GM12872 (cell line): ENCODE measurements around the gene GRPEL2.

Experiments
- TF ChIP-seq, protein P1 (sequence below): IDR thresholded peaks from 3 replicates; pipeline ENCODE4 v1.5.1; 2011; ENCODE audit warnings: low read depth, mild to moderate bottlenecking, low read length, moderate library complexity; ENCODE audit not compliant: insufficient read depth

The GRPEL2 gene

DNA sequence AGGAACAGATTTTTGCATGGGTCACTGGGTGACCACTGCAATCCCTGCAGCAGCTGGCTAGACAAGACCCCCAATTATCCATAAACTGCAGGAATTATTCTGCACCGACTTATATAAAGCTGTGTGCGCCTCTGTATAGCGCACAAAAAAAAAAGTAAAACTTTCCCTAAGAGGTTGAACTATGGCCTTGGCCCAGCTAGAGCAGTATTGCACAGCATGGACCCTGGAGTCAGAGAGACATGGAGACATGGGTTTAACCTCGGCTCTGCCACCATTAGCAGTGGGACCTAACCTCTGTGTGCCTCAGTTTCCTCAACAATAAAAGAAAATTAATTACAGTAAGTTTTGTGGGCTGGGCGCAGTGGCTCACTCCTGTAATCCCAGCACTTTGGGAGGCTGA, 17.1 kb upstream of the GRPEL2 start:
- TF ChIP-seq, protein P1, sequence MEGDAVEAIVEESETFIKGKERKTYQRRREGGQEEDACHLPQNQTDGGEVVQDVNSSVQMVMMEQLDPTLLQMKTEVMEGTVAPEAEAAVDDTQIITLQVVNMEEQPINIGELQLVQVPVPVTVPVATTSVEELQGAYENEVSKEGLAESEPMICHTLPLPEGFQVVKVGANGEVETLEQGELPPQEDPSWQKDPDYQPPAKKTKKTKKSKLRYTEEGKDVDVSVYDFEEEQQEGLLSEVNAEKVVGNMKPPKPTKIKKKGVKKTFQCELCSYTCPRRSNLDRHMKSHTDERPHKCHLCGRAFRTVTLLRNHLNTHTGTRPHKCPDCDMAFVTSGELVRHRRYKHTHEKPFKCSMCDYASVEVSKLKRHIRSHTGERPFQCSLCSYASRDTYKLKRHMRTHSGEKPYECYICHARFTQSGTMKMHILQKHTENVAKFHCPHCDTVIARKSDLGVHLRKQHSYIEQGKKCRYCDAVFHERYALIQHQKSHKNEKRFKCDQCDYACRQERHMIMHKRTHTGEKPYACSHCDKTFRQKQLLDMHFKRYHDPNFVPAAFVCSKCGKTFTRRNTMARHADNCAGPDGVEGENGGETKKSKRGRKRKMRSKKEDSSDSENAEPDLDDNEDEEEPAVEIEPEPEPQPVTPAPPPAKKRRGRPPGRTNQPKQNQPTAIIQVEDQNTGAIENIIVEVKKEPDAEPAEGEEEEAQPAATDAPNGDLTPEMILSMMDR: no peak

DNA sequence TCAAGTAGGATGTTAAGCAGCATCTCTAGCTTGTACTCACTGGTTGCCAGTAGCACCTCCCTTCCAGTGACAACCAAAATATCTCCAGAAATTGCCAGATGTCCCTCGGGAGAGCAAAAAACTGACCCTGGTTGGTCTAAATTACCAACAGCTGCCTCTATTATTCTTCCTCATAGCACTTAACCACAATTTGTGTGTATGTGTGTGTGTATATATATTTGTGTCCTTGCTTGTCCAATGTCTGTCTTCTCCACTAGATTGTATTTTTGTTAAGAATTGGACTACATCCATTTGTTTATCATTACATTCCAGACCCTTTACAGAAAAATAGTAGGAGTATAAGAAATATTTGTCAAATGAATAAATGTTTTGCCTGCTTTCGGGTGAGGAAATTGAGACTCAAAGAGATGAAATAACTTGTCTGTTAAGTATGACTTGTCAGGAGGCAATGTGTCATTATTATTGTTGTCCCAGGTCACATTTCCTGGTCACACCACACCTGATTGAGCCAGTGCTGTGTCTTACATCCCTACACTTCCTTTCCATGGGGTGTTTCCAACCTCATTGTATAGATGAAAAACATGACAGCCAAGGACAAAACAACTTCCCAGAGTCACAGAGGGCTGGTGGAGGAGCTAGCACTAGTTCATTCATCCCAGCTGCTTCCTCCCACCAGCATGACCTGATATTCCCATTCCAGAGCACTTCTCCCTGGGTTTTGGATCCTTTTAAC, 11.4 kb upstream of the GRPEL2 start:
- TF ChIP-seq, protein P1: no peak

DNA sequence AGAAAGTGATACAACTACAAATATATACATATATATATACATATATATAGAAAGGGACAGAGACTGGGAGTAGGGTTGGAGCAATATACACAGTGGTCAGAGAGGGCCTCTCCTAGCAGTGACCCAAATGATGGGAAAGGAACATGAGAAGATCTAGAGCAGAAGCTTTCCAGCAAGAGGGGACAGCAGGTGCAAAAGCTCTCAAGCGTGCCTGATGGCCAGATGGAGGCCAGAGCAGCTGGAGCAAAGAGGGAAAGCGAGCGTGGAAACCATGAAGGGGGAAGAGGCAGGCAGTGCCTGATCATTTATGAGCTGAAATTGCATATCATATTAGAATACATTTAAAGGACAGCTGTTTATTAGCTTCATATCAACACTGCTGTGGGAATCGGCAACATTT, 7.6 kb upstream of the GRPEL2 start:
- TF ChIP-seq, protein P1: no peak

DNA sequence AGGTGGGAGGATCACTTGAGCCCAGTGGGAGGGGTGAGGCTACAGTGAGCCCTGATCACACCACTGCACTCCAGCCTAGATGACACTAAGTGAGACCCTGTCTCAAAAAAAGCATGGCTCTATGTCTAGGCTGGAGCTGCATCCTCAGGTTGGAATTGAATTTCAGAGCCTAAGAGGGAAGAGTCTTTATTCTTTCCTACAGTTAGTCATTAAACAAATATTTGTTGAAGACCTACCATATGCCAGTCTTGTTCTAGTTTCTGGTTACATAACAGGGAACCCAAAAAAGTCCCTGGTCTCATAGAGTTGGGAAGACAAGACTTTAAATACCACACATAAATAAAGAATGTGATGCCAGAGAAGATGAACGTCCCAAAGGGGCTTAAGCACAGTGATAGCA, 6.9 kb upstream of the GRPEL2 start:
- TF ChIP-seq, protein P1: no peak

DNA sequence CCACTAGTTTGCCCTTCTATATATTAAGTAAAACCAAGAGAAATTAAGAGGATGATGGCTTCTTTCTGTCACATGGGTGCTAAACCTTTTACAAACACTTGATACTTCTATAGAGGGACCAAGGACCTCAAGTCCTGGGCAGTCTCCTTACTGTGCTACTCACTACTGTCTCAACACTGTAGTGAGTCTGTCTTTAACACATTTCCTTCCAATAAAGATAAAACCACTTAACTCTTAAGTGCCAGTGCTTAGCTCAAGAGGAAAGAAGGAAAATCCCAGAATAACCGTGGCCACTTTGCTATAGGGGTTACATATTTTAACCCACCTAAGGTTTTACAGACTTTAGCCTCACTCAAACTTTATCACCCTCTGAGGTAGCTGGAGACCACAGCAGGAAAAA, 4.4 kb upstream of the GRPEL2 start:
- TF ChIP-seq, protein P1: no peak

DNA sequence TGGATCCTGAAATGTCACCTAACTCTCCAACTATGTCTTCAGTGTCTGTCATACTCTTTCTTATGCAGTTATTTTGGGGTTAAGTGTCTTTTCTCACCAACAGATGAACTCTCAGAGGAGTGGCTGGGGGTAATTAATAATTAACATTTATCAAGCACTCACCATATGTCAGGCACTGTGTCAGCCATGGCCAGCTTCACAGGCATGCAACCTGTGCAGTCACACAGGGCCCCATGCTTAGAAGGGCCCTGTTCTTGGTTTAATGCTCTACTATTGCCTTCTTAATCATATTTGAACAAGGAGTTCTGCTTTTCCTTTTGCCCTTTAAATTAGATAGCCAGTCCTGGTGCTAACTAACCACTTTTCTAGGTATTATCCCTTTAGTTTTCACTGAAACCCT, 3.4 kb upstream of the GRPEL2 start:
- TF ChIP-seq, protein P1: no peak

DNA sequence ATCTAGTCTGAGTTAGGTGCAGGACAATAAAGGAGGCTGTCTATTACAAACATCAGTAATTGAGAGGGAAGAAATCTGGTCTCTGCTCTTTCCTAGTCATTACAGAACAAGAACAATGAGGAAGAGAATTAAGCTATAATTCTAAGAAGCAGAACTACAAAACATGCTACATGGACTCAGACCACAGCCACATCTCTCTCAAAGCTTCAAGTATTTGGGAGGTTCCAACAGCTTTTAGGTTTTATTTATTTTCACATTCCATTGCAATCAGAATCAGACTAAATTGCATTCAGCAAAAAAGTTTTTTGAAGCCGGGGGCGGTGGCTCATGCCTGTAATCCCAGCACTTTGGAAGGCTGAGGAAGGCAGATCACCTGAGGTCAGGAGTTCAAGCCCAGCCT, 1.1 kb upstream of the GRPEL2 start:
- TF ChIP-seq, protein P1: no peak
